SHP77 treated with DMSO at 0.1 percent for 48 hours (cell line): ENCODE results near the gene PPP4R4.
"Not testable (repeated sequence)": the region's sequence is repeated elsewhere in the genome, so short reads cannot be mapped to it uniquely, and the experiment has no call there.

Experiments
- DNase-seq: peaks from one replicate; lab custom pipeline; 2025; lab: John Stamatoyannopoulos, UW

The PPP4R4 gene

DNA sequence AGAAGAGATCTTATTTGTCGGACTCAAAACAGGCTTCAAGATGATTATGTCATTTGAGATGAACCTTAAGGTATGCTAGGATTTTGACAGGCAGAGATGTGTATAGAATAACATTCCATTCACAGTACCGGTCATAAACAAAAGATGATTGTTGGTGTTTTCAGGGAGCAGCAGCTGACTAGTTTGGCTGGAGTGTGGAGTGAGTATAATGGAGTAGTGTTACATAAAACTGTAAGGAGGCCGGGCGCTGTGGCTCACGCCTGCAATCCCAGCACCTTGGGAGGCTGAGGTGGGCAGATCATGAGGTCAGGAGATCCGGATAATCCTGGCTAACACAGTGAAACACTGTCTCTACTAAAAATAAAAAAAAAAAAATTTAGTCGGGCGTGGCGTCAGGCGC is 95.0 kb downstream of the PPP4R4 start:
- DNase-seq = no peak

DNA sequence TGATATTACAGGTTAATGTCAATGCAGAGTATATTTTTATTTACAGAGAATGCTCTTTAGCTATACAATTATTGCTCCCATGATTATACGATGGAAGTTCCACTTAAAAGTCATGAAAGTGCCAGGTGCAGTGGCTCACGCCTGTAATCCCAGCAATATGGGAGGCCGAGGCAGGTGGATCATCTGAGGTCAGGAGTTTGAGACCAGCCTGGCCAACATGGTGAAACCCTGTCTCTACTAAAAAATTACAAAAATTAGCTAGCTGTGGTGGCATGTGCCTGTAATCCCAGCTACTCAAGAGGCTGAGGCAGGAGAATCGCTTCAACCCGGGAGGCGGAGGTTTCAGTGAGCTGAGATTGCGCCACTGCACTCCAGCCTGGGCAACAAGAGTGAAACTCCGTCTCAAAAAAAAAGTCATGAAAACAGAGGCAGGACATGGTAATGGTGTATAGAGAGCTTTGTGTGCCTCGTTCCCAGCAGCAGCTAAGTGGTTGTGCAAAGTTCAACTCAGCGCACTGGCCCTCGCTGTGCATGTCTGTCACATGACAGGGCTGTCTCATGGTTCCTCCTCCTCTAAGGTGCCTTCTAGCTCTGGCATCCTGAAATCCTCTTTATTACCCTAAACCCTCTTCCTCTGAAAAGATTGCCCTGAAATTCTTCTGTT is 102.9 kb downstream of the PPP4R4 start:
- DNase-seq = not testable (repeated sequence)

DNA sequence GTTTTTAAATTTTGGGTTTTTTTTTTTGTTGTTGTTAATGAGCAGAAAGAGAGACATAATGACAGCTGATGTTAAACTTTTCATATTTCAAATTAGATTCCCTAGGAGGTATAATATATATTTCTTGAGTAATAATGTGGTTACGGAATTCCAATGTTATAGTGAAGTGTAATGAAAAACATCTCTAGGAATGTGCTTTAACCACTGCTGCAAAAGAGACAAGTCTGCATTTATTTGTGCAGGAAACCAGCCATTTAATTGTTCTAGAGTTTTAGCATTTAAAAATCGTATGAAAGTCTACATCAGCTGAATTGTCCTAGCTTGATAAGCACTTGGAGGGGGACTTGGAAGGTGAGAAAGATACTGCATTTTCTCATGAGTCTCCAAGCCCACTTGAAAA is 104.6 kb downstream of the PPP4R4 start:
- DNase-seq = no peak

DNA sequence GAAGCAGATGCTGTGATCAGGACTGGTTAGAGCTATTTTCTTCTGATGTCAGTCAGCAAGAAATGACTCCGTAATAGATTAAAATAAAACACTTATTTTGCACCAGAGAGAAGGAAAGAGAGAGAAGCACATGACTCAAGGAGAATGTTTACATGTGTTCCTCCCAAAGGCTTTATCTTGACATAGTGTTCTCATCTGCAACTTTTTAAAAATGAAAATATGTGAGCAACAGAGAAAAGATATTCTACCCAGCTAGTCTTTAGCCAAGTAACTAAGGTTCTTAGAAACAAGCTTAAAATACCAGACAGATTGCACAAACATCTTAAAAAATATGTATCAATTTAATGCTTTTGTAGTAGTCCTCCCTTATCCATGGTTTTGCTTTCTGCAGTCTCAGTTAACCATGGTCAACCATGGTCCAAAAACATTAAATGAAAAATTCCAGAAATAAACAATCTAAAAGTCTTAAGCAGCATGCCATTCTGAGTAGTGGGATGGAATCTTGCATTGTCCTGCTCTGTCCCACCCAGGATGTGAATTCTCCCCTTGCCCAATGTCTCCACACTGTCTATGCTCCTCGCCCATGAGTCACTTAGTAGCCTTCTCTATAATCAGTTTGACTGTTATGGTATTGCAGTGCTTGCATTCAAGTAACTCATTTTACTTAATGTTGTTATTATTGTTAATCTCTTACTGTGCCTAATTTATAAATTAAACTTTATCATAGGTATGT is 109.0 kb downstream of the PPP4R4 start:
- DNase-seq = no peak

DNA sequence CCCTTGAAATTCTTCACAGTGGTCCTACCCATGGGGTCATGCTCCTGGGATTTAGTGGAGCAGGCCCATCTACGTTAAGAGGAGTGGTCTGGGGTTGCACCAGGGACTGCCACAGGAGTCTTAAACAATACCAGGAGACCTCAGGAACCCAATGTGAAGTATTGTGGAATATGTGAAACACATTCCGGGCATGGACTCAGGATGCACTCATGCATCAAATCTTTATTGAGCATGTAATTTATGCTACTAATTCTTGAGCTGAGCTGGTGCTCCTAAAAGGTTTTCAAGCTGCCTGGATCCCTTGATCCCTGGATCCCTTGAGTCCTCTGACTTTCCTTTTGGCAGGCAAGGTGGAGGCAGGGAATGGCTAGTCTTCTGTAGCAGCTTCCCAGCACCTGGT is 110.1 kb downstream of the PPP4R4 start:
- no peak for DNase-seq

DNA sequence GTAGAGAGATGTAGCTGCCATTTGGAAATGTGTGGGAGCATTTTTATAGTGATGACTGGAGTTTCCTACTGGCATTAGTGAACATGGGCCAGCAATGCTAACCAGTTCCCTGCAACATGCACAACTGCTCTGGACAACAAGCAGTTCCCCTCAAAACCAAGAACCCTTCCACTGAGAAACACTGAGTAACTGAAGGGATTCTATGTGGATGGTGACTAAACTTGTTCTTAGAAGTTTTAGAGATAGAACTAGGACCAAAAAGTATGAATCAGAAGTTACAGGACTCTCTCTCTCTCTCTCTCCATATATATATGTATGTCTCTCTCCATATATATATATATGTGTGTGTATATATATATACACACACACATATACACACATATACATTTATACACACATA is 111.0 kb downstream of the PPP4R4 start:
- no peak for DNase-seq

DNA sequence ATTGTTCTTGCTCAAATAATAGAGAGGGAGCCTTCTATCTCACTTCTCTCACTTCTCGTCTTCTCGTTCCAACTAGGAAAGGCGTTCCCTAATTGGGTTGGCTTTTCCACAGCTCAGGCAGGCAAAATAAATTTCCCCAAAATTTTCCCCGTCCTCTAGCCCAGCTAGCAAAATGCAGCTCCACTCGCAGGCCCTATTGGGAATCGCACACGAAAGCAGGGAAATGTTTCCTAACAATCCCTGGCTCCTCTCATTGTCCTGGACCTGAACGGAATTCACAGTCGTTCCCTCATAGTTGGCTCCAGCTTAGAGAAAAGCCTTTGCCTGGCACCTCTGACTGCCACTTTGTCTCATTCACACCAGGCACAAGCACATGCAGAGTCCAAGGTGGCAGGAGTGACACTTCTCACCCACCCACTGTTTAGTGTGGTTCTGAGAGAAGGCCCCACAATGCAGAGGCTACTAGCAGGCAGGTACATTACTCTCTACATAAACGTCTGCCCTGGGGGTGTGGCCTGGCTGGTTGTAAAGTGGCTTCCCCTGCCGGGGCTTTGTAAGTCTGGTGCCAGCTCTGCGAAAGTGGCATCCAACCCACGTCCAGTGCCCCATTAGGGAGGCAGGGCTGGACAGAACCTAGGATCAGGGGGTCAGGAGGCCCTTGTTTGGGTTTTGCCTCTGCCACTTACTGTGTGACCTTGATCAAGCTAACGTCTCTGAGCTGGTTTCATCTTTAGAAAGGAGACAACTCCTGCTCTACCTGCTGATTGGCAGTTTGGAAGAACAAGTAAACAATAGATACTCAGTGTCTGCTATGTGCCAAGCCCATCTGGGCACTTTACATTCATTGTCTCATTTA is 114.7 kb downstream of the PPP4R4 start:
- no peak for DNase-seq

DNA sequence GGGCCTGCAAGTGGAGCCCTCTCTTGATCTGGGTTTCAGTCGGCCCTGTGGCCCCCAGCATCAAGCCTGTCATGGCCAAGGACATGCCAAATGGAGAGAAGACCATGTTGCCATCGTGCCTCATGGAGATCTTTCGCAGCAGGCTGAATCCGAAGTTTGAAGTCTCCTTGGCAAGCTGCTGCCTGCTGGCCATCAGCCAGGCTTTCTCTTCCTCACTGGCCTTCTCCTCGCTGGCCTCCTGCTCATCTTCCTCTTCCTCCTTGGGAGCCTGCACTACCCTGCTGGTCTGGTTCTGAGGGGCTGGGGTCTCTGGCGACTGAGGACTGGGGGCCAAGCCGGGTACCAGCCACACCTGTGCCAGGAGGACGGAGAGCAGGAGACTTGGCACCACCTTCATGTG is 116.1 kb downstream of the PPP4R4 start:
- DNase-seq = no peak

DNA sequence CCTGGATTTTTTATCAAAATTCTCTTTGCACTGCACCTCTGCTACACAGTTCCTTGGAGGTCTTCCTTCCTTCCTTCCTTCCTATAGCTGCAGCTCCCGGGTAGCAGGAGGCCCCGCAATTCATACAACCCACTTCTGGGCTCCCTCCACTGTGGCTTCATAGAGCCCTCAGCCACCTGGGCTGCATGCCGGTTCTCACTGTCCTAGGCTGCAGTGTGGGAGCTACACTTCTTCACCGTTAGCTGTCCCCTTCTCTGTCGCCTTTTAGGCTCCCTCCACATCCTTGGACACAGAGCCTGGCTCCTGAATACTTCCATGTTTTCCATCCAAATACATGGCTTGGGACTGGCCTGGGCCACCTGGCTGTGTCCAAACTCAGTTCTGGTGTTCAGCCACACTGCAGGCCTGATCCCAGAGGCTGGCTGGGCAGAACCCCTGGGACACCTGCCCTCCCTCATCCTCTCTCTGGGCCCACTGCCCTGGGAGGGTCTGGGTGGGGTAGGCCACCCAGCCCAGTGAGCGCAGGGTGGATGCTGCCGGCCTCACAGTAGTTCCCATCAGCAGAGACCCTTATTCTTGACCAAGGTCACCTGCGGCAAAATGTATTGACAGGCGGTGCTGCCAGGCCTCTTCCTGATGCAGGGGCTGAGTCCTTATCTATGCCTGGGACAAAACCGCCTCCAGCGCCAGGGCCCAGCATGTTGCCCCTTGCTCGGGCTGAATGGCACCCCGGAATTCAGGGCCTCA is 117.2 kb downstream of the PPP4R4 start:
- DNase-seq = no peak

DNA sequence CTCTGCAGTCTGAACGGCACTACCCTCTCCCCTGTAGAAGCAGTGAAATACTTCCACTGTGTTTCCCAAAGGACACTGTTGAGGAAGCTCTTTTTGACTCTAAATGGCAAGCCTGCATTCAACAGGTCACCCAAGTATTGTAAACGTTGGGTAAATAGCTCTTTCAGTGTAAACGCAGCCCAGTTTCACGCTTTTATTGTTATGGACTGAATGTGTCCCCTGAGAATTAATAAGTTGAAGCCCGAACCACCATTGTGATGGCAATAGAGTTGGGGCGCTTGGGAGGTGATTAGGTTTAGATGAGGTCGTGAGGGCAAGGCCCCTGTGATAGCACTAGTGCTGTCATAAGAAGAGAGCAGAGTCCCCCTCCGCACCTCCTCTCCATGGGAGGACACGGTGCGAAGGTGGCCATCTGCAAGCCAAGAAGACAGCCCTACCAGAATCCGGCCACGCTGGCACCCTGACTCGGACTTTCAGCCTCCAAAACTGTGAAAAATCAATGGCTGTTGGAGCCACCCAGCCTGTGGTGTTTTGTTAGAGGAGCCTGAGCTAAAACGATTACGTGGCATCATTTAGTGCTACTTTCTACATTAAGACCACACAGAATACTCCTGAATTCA is 117.9 kb downstream of the PPP4R4 start:
- no peak for DNase-seq

DNA sequence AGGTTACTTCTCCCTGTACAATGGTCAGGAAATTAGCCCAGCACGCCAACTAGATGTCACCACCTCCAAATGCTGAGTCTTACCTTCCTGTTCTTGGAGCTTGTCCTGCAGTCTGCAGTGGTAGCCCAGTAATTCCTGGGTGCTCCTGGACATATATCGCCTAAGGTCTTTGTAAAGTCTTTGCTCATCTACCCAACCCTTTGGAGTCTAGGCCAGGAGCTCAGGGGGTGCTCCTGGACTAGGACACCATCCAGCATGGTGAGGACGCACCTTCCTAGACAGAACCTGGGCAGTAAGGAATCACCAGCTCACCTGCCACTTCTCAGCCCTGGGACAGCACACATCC is 118.4 kb downstream of the PPP4R4 start:
- DNase-seq = no peak

DNA sequence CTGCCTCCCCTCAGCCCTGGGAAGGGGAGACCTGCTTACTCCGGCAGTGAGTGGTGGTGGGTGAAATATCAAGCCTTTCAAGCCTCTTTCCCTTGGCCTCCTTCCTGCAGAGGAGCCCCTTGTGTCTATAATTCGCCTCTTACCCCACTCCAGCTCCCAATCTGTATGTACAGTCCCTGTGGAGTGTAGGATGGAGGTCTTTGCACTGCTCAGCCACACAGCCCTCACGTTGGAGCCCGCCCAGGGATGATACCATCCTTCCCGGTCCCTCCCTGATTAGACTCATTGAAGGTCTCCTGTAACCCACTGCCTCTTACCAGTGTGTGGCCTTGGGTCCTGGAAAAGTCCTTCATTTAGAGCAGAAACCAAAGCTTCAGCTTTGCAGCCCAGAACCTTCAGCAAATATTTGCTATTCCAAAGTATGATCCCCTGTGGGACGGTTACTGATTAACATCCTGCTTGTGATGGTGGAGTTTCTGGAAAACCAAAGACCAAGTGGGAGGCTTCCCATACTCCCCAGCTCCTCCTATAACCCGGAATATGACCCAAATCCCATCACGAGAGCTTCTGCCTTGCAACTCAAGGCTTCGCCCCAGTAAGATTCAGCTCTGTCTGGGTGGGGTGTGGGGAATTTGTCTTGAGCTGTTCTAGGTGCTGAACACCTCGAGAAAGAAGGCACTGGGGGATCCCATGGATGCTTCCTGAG is 118.9 kb downstream of the PPP4R4 start, which contains the start of gene SERPINA10:
Gene SERPINA10, minus strand, starts transcription at position 397 of the 706 bp plus-strand sequence. CDS start 2,675 bp downstream, outside the sequence.
- DNase-seq = no peak

DNA sequence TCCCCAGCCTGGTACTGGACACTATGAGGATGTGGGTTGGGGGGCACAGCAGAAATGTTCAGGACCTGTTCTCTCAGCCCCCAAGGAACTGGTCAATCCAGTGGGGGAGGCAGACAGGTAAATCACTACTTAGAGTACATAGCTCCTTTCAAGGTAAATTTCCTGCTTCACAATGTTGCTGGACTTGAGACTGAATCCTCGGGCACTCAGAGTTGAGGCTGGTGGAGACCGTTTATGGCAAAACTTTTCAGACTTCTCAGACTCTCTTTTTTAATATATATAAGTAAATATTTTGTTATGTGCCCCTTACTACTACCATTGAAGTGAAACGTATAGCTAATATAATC is 119.4 kb downstream of the PPP4R4 start:
- no peak for DNase-seq

DNA sequence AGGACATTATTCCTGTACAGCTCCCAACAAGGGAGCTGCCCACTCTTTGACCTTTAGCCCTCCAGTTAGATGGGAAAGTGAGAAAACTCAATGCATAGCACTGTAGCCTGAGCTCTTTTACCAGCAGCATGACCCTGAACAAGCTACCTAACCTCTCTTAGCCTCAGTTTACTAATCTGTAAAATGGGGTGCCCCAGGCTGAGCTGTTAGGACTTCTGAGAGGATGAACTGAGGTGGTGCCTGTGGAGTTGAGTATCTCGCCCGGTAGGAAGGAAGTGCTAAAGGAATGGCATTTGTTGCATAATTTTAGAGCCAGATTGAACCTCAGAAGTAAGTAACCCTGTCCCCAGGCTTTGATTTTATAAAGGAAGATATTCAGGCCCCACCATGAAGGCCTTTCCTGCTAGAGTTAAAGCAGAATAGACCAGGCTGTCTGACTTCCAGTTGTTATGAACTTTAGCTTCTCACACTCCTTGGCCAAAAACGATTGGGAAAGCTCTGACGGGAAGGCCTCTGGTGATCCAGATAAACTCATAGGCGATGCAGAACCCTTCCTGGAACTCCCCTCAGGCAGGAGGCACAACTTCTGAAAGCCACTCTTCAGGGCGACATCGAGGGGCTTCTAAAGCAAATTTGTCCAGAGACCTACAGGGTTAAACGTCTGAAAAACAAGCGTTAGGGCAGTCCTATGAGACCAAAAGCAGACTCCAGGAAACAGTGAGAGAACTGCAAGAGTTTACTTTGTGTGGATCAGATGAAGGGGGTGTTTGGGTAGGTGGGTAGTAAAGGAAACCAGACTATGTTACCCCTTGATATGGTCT is 121.4 kb downstream of the PPP4R4 start:
- no peak for DNase-seq

DNA sequence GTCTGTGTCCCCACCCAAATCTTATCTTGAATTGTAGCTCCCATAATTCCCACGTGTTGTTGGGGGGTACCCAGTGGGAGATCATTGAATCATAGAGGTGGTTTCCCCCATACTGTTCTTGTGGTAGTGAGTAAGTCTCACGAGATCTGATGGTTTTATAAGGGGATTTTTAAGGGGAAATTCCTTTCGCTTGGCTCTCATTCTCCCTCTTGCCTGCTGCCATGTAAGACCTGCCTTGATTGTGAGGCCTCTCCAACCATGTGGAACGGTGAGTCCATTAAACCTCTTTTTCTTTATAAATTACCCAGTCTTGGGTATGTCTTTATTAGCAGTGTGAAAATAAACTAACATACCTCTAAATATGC is 122.0 kb downstream of the PPP4R4 start:
- not testable (repeated sequence) for DNase-seq

DNA sequence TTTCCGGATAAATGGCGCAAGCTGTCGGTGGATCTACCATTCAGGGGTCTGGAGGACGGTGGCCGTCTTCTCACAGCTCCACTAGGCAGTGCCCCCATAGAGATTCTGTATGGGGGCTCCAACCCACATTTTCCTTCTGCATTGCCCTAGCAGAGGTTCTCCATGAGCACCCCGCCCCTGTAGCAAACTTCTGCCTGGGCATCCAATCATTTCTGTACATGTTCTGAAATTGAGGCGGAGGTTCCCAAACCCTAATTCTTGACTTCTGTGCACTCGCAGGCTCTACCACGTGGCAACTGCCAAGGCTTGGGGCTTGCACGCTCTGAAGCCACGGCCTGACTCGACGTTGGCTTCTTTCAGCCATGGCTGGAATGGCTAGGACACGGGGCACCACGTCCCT is 124.0 kb downstream of the PPP4R4 start:
- DNase-seq = no peak

DNA sequence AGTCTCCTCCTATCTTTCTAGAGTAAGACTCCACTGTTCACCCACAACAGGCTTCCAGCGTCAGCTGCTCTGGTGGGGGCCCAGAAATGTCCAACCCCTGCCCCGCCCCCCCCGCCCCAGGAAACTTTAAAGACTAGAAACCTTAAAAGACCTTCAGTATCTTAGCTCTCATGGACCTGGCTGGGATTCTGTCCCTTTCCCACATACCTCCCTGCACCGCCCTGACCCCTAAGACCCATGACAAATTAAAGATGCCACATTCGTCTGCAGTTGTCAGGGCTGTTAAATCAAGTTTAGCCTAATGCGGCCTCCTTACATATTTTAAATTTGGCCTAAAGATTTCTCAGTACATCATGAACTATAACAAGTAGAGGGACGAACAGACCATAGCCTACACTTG is 129.0 kb downstream of the PPP4R4 start:
- no peak for DNase-seq

DNA sequence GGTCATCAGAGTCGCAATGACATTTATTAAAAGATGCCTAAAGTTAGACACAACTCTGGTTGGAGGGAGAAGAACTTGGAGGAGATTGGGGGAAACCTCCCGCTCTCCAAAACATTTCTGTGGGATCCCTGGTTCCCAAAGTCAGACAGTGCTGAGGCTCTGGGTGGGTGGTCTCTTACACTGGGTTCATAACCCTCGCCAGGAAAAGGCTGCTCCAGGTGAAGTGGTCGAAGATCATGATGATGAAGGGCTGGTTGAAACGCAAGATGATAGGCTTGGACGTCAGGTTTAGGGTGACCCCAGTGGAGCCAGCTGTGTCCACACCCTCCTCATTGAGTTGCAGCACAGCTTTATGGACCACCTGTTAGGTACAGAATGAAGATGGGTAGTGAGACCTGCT is 130.1 kb downstream of the PPP4R4 start:
- DNase-seq = no peak

DNA sequence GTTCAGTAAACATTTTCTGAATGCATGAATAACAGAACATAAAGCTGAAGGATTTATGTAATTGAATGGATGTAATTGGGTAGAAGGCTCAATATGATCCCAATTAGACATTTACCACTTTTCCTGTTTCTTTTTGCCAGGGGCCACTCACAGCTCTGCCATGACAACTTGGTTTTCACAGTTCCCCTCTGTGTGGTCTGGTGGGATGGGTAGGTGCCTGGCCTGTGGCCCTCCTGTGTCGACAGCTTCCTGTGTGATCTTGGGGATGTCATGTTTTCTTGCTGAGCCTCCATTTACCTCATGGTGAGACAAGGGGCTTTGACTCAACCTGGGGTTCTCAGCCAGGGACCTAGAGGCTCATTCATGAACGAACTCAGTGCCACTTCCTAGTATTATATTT is 131.5 kb downstream of the PPP4R4 start:
- DNase-seq = no peak
